HepG2 (cell line): Measurements from ENCODE around the gene CD79A.

Experiments used
- CTCF ChIP-seq: sonication (generic); formaldehyde crosslinking; IDR thresholded peaks from 2 replicates; pipeline ENCODE4 v1.5.0; 2020; ENCODE audit warnings: mild to moderate bottlenecking, missing genetic modification reagents, moderate library complexity
- MAX ChIP-seq: IDR thresholded peaks from 2 replicates; pipeline ENCODE4 v1.6.1; 2012; ENCODE audit warnings: inconsistent platforms
- MLX ChIP-seq: IDR thresholded peaks from 2 replicates; pipeline ENCODE4 v1.6.1; 2016
- ZBTB33 ChIP-seq: sonication (generic); formaldehyde crosslinking; IDR thresholded peaks from 2 replicates; pipeline ENCODE4 v1.4.0; 2020; ENCODE audit warnings: missing genetic modification reagents
- ZNF354B ChIP-seq: sonication (generic); formaldehyde crosslinking; IDR thresholded peaks from 2 replicates; pipeline ENCODE4 v1.8.0; 2022; ENCODE audit warnings: mild to moderate bottlenecking, missing genetic modification reagents
- ZNF660 ChIP-seq: sonication (generic); formaldehyde crosslinking; IDR thresholded peaks from 2 replicates; pipeline ENCODE4 v1.5.1; 2020; ENCODE audit warnings: mild to moderate bottlenecking, low read depth, missing genetic modification reagents, borderline replicate concordance
- ZNF788 ChIP-seq: sonication (generic); formaldehyde crosslinking; IDR thresholded peaks from 2 replicates; pipeline ENCODE4 v1.5.0; 2020; ENCODE audit warnings: mild to moderate bottlenecking, missing genetic modification reagents, borderline replicate concordance
- TF ChIP-seq, protein P1 (sequence below): sonication (generic); formaldehyde crosslinking; IDR thresholded peaks from 2 replicates; pipeline ENCODE4 v1.4.0; 2020; ENCODE audit warnings: mild to moderate bottlenecking, missing genetic modification reagents, borderline replicate concordance

- no peak for TF ChIP-seq ZNF660 (CRISPR knock-in tag)
- no peak for TF ChIP-seq ZNF788
- TF ChIP-seq, protein P1, sequence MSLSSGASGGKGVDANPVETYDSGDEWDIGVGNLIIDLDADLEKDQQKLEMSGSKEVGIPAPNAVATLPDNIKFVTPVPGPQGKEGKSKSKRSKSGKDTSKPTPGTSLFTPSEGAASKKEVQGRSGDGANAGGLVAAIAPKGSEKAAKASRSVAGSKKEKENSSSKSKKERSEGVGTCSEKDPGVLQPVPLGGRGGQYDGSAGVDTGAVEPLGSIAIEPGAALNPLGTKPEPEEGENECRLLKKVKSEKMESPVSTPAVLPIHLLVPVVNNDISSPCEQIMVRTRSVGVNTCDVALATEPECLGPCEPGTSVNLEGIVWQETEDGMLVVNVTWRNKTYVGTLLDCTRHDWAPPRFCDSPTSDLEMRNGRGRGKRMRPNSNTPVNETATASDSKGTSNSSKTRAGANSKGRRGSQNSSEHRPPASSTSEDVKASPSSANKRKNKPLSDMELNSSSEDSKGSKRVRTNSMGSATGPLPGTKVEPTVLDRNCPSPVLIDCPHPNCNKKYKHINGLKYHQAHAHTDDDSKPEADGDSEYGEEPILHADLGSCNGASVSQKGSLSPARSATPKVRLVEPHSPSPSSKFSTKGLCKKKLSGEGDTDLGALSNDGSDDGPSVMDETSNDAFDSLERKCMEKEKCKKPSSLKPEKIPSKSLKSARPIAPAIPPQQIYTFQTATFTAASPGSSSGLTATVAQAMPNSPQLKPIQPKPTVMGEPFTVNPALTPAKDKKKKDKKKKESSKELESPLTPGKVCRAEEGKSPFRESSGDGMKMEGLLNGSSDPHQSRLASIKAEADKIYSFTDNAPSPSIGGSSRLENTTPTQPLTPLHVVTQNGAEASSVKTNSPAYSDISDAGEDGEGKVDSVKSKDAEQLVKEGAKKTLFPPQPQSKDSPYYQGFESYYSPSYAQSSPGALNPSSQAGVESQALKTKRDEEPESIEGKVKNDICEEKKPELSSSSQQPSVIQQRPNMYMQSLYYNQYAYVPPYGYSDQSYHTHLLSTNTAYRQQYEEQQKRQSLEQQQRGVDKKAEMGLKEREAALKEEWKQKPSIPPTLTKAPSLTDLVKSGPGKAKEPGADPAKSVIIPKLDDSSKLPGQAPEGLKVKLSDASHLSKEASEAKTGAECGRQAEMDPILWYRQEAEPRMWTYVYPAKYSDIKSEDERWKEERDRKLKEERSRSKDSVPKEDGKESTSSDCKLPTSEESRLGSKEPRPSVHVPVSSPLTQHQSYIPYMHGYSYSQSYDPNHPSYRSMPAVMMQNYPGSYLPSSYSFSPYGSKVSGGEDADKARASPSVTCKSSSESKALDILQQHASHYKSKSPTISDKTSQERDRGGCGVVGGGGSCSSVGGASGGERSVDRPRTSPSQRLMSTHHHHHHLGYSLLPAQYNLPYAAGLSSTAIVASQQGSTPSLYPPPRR (CRISPR knock-in tag): no peak
- TF ChIP-seq CTCF (CRISPR knock-in tag): no peak
- TF ChIP-seq ZNF354B (CRISPR knock-in tag): no peak
- no peak for TF ChIP-seq MAX
- no peak for TF ChIP-seq MLX (CRISPR knock-in tag)
- TF ChIP-seq ZBTB33 (CRISPR knock-in tag): no peak
These were observed 3.2 kb downstream of the CD79A start for GRCh38 chr19:41880329-41880708.
